ENCODE measurements around the gene FAM72B.
A peak's percentile ranks its signal among the peaks of the same experiment; 100 is the strongest.
"Not testable (repeated sequence)": the region's sequence is repeated elsewhere in the genome, so short reads cannot be mapped to it uniquely, and the experiment has no call there.

The FAM72B gene

GRCh38 chr1:121199763-121200162 lies 15.6 kb upstream of the FAM72B start:
- DNase-seq: not testable (repeated sequence)

GRCh38 chr1:121197095-121197882 lies 13.1 kb upstream of the FAM72B start:
- not testable (repeated sequence) for DNase-seq

- DNase-seq: not testable (repeated sequence)
These were observed 8.4 kb upstream of the FAM72B start for GRCh38 chr1:121192512-121192911.

- DNase-seq: not testable (repeated sequence)
These were observed 3.8 kb upstream of the FAM72B start for GRCh38 chr1:121187914-121188313.

- DNase-seq: not testable (repeated sequence)
These were observed 2.1 kb upstream of the FAM72B start for GRCh38 chr1:121186191-121186590.

- DNase-seq: not testable (repeated sequence)
These were observed 1.1 kb upstream of the FAM72B start for GRCh38 chr1:121185140-121185708.

- DNase-seq: not testable (repeated sequence)
These were observed 273 bp downstream of the FAM72B start for GRCh38 chr1:121183867-121184266.

GRCh38 chr1:121178197-121178596 lies 5.9 kb downstream of the FAM72B start:
- not testable (repeated sequence) for DNase-seq

GRCh38 chr1:121176649-121177048 lies 7.5 kb downstream of the FAM72B start:
- not testable (repeated sequence) for DNase-seq

- not testable (repeated sequence) for DNase-seq
These were observed 15.9 kb downstream of the FAM72B start for GRCh38 chr1:121168152-121168668.

GRCh38 chr1:121167225-121167738 lies 16.9 kb downstream of the FAM72B start:
- not testable (repeated sequence) for DNase-seq

GRCh38 chr1:121165296-121165695 lies 18.8 kb downstream of the FAM72B start:
- not testable (repeated sequence) for DNase-seq

- DNase-seq: not testable (repeated sequence)
These were observed 20.0 kb downstream of the FAM72B start for GRCh38 chr1:121163850-121164757.

GRCh38 chr1:121161199-121161901 lies 22.8 kb downstream of the FAM72B start:
- DNase-seq: not testable (repeated sequence)

- DNase-seq: not testable (repeated sequence)
These were observed 24.0 kb downstream of the FAM72B start for GRCh38 chr1:121160118-121160517.

GRCh38 chr1:121157609-121158008 lies 26.5 kb downstream of the FAM72B start:
- not testable (repeated sequence) for DNase-seq

GRCh38 chr1:121156958-121157603 lies 27.1 kb downstream of the FAM72B start:
- DNase-seq: not testable (repeated sequence)

GRCh38 chr1:121155671-121156358 lies 28.3 kb downstream of the FAM72B start:
- DNase-seq: peak; percentile 0

GRCh38 chr1:121154811-121155210 lies 29.3 kb downstream of the FAM72B start:
- not testable (repeated sequence) for DNase-seq

- not testable (repeated sequence) for DNase-seq
These were observed 31.4 kb downstream of the FAM72B start for GRCh38 chr1:121152788-121153187.

- not testable (repeated sequence) for DNase-seq
These were observed 32.8 kb downstream of the FAM72B start for GRCh38 chr1:121151294-121151693.
